ENCODE results near the gene APBB1IP.
"Not testable (repeated sequence)": the region's sequence is repeated elsewhere in the genome, so short reads cannot be mapped to it uniquely, and the experiment has no call there.

Gene APBB1IP

DNA sequence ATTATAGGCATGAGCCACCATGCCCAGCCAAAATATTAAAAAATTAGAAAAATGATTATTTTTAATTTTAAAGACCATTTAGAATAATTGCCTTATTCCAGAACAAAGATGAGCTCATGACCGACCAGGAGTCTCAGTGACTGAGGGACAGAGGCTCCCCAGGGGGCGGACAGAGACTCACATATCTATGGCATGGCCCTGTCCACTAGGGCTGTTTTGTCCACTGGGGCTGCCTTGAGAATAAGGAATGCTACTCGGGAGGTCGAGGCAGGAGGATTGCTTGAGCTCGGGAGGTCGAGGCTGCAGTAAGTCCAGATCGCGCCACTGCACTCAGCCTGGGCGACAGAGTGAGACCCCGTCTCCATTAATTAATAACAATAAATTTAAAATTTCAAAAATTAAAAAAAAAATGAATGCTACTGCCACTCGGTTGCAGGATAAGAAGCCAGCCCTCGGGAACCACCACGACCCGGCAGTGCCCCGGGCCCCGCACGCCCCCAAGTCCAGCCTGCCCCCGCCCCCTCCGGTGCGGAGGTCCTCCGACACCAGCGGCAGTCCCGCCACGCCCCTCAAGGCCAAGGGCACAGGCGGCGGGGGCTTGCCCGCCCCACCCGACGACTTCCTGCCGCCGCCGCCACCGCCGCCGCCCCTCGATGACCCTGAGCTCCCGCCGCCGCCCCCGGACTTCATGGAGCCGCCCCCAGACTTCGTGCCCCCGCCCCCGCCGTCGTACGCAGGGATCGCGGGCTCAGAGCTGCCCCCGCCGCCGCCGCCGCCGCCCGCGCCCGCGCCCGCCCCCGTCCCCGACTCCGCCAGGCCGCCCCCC is 128.6 kb downstream of the APBB1IP start:
- DNase-seq, result no peak

GRCh38 chr10:26567351-26567721 is 129.2 kb downstream of the APBB1IP start:
- DNase-seq, result no peak

- DNase-seq, result no peak
These were observed 133.5 kb downstream of the APBB1IP start for GRCh38 chr10:26571655-26572054.

DNA sequence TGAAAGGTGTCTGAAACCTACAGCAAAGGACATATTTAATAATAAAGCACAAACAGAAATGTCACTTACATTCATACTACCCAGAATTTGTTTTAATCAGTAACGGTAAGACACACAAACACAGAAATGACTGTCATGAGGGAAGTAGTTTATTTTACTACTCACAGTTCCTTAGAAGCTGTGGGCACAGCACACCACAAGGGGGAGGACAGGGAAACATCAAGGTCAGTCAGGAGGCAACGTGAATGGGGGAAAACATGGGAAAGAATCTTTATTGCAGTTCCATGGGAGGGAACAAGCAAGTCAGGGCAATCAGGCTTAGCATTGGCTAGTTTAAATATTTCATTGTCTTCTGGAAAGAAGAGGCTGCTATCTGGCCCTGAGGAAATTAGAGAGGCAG is 135.5 kb downstream of the APBB1IP start:
- no peak for DNase-seq

DNA sequence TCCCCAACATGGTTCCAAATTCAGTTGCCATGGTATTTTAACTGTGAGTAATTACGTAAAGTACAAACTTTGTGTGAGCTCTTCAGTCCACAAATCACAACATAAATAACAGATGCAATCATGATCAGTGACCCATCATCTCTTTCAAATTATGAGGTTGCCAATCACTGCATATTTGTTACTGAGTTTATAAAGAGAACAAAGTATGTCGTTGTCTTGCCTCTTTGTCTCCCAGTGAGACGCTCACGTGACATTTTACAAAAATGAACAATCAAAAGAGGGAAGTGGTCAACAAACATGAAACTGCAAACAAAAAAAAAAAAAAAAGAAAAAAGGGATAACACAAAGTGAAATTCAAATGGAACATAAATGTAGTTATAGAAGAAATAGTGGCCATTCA is 136.6 kb downstream of the APBB1IP start:
- no peak for DNase-seq

DNA sequence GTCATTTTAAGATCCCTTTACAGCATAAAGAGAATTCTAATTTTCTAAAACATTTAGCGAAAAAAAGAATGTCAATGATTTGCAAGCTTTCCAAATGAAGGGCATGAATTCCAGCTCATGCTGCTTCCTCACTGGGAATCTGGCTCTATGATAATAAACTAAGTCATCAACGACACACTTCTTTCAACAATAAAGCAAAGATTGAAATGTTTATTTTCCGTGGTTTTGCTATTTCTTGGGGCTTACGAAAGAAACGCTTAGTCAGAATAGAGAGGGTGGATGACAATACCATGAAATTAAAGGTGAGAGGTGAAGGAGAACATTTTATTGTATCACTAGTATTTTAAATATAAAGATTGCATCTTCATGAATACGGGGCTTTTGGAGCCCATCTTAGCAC is 140.2 kb downstream of the APBB1IP start:
- not testable (repeated sequence) for DNase-seq

- DNase-seq, result no peak
These were observed 141.3 kb downstream of the APBB1IP start for GRCh38 chr10:26579256-26580063.

DNA sequence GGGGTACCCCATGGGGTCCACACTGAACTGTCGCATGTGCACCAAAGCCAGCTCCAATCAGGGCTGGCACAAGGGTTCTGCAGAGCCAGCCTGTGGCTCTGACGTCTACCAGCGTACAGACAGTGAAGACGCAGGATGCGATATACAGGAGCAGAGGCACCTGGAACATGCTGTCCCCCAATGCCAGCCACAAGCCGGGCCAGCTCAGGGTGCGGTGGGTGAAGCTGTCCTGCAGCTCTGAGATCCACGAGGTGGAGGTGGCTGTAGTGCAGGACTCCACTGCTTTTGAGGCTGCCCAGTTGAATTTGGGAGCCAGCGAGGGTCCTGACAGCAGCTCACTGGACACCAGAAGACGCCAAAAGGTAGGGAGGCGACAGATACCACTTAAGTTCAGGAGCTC is 148.1 kb downstream of the APBB1IP start:
- no peak for DNase-seq

DNA sequence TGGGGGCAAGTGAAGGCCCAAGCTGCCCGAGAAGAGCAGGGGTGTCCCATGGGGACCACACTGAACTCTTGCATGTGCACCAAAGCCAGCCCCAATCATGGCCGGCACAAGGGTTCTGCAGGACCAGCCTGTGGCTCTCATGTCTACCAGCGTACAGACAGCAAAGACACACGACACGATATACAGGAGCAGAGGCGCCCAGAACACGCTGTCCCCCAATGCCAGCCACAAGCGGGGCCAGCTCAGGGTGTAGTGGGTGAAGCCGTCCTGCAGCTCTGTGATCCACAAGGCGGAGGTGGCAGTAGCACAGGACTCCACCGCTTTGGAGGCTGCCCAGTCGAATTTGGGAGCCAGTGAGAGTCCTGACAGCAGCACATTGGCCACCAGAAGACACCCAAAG is 150.5 kb downstream of the APBB1IP start:
- no peak for DNase-seq

DNA sequence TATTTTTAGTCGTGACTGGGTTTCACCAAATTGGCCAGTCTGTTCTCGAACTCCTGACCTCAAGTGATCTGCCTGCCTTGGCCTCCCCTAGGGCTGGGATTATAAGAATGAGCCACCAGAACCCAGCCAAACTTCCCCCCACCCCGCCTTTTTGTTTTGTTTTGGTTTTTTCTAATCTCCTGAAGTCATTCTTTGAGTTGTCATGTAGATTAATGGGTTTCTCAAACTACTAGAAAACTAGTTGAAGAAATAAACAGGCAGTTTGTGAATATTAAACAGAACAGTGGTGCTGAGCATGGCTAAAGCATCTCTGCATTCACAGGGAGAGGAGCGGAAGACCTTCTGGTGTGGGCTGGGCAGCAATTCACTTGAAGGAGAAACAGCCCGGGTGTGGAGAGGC is 151.7 kb downstream of the APBB1IP start:
- DNase-seq, result not testable (repeated sequence)

DNA sequence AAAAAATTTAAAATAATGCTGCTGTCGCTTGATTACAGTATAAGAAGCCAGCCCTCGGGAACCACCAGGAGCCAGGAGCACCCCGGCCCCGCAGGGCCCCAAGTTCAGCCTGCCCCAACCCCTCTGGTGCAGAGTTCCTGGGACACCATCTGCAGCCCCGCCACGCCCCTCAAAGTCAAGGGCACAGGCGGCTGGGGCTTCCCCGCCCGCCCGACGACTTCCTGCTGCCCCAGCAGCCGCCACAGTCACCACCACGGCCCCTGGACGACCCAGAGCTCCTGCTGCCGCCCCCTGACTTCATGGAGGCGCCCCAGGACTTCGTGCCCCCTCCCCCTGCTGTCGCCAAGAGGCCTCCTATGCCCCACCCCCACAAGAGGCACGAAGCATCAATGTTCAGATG is 155.8 kb downstream of the APBB1IP start:
- DNase-seq, result no peak

- not testable (repeated sequence) for DNase-seq
These were observed 165.1 kb downstream of the APBB1IP start for GRCh38 chr10:26603283-26603682.

DNA sequence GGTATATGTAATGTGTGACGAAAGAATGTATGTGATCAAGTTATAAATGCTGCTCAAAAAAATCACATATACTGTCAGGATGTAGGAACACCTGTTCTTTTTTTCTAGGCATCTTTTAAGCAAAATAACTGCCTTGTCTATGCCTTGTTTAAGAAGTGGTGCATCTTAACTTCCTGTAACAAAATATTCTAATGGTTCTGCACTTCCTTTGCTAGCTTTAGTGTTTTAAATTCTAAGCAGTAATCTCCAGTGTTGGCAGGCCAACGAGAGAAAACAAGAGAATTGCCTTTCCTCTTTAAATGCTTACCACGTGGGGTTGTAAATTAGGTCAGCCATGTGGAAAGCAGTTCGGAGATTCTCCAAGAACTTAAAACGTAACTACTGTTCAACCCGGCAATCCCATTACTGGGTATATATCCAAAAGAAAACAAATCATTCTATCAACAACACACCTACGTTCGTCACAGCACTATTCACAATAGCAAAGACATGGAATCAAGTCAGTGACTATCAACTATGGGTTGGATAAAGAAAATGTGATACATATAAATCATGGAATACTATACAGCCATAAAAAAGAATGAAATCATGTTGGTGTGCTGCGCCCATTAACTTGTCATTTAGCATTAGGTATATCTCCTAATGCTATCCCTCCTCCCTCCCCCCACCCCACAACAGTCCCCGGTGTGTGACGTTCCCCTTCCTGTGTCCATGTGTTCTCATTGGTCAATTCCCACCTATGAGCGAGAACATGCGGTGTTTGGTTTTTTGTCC is 166.4 kb downstream of the APBB1IP start:
- DNase-seq, result not testable (repeated sequence)

DNA sequence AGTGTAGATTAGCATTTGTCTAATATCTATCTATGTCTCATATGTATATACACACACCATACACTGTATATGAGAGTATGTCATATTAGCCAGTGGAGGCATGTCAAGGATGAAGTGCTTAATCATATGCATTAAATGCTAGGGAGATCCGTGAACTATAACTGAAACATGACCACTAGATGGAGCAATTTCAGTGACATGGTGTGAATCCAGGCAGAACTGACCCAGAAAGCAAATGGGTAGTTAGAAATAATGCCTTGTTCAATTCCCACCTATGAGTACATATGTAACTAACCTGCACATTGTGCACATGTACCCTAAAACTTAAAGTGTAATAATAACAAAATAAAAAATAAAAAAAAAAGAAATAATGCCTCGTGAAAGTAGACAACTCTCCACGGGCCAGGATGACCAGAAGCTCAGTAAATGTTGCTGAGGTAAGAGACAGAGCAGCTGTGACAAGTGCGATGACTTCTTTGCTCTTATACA is 168.3 kb downstream of the APBB1IP start:
- DNase-seq, result not testable (repeated sequence)

DNA sequence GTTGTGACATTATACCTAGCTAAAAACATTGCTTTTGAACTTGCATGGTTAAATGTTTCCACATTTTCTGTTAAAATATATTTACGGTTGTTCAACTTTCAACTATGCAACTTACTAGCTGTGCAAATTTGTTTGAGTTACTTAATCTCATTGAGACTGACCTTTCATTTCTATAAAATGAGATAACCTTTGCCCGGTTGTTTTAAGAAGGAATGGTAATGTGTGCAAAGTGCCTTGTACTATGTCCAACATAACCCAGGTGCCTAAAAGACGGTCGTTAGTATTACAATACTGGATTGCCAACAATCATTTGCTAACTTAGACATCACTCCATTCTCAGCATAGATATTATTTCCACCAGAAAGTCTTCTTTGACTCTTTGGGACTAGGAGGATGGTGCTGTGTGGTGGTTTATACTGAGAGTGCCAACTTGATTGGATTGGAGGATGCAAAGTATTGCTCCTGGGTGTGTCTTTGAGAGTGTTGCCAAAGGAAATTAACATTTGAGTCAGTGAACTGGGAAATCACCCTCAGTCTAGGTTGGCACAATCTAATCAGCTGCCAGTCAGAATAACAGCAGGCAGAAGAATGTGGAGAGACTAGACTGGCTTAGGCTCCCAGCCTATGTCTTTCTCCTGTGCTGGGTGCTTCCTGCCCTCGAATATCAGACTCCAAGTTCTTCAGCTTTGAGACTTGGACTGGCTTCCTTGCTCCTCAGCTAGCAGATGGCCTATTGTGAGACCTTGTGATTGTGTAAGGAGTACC is 174.2 kb downstream of the APBB1IP start:
- DNase-seq, result no peak

Measured in DMS153 (cell line).